Suprapubic skin (tissue), 4 donors: ENCODE data around the gene DOCK6. TPM values are rescaled to one million over a fixed set of nuclear protein-coding genes. Genes with fewer than 3 reads are reported as not detected.

Experiments used
- DNase-seq, 2 donors: peaks; one replicate each; pipeline ENCODE4 v3.0.0-alpha.2; 2019; ENCODE audit warnings: low spot score in 2 of 2
- H3K27ac ChIP-seq: fragments of 200-600 bp; sonication (generic); one replicate; pipeline ENCODE4 v1.5.1; 2019
- H3K27me3 ChIP-seq: fragments of 200-600 bp; sonication (generic); one replicate; pipeline ENCODE4 v1.5.1; 2019
- H3K36me3 ChIP-seq: fragments of 200-600 bp; sonication (generic); one replicate; pipeline ENCODE4 v1.5.1; 2019
- H3K4me1 ChIP-seq: fragments of 200-600 bp; sonication (generic); one replicate; pipeline ENCODE4 v1.5.1; 2019
- H3K4me3 ChIP-seq: fragments of 200-600 bp; sonication (generic); one replicate; pipeline ENCODE4 v1.5.1; 2019; ENCODE audit warnings: mild to moderate bottlenecking
- H3K9me3 ChIP-seq: fragments of 200-600 bp; sonication (generic); one replicate; pipeline ENCODE4 v1.5.1; 2019
- EP300 ChIP-seq: sonication (generic); formaldehyde crosslinking; IDR thresholded peaks from one replicate; pipeline ENCODE4 v1.6.1; 2017; ENCODE audit warnings: antibody characterized with exemption
- POLR2A ChIP-seq, 2 donors: fragments of 450-650 bp; IDR thresholded peaks; one replicate each; pipeline ENCODE4 v1.6.1; 2017; ENCODE audit warnings: antibody characterized with exemption in 2 of 2, mild to moderate bottlenecking in 2 of 2, moderate library complexity in 2 of 2
- POLR2AphosphoS5 ChIP-seq, 3 donors: sonication (generic); formaldehyde crosslinking; IDR thresholded peaks; one replicate each; pipeline ENCODE4 v1.6.1; 2017; ENCODE audit warnings: antibody characterized with exemption in 3 of 3
- WGBS: methylation state at CpG from one replicate; pipeline ENCODE4 v1.1.5; 2018; 5-methylcytosine and 5-hydroxymethylcytosine counted together
- total RNA-seq, 4 donors: library from RNA; depleted of rRNA; stranded (reverse); fragments of >200 nt; gene quantifications; one replicate each; pipeline ENCODE4 v1.1.0, GENCODE V29; 2016
- TF ChIP-seq, protein P1 (sequence below), 2 donors: fragments of 200-600 bp in 1 of 2; fragments of 450-650 bp in 1 of 2; sonication (generic) in 1 of 2; IDR thresholded peaks; one replicate each; pipeline ENCODE4 v1.5.1; 2016 to 2019; ENCODE audit warnings: antibody characterized with exemption in 2 of 2, mild to moderate bottlenecking in 1 of 2, moderate library complexity in 1 of 2

DOCK6 gene
- total RNA-seq, 4 donors from 2014 or later: 69.7 to 188 (median 98.3) TPM

DNA sequence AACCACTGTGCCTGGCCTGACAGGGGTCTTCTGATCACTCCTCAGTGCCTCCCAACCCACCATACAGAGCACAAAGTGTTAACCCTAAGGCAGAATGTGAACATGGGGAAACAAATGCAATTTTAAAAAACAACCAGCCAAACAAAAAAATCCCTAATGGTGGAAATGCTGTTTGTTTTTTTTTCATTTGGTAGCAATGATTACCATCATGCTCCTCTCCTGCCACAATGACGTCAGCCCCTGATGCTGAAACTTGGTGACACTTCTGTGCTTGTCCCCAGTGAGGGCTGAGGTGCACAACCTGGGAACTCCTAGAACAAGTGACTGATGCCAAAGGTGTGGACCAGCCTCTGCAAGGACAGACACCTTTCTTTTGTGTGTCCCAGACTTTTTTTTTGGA lies 29.7 kb upstream of the DOCK6 start:
- Histone ChIP-seq H3K9me3 (no peaks in the 10 kb centered on the region), H3K4me1 (peaks cover 12% of the 10 kb centered on the region), H3K4me3 (no peak overlapping the region), H3K36me3 (no peaks in the 10 kb centered on the region), H3K27ac (no peak overlapping the region), H3K27me3 (no peaks in the 10 kb centered on the region)
- DNase-seq: no peak
- WGBS: 36% methylated on average over 1 of the region's 1 CpG
- no peak for TF ChIP-seq POLR2A (IDR thresholded peaks at IDR 0.05)
- TF ChIP-seq EP300: no peak
- TF ChIP-seq, protein P1, sequence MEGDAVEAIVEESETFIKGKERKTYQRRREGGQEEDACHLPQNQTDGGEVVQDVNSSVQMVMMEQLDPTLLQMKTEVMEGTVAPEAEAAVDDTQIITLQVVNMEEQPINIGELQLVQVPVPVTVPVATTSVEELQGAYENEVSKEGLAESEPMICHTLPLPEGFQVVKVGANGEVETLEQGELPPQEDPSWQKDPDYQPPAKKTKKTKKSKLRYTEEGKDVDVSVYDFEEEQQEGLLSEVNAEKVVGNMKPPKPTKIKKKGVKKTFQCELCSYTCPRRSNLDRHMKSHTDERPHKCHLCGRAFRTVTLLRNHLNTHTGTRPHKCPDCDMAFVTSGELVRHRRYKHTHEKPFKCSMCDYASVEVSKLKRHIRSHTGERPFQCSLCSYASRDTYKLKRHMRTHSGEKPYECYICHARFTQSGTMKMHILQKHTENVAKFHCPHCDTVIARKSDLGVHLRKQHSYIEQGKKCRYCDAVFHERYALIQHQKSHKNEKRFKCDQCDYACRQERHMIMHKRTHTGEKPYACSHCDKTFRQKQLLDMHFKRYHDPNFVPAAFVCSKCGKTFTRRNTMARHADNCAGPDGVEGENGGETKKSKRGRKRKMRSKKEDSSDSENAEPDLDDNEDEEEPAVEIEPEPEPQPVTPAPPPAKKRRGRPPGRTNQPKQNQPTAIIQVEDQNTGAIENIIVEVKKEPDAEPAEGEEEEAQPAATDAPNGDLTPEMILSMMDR (IDR thresholded peaks at IDR 0.05): no peak
- TF ChIP-seq POLR2AphosphoS5 (IDR thresholded peaks at IDR 0.05): no peak

DNA sequence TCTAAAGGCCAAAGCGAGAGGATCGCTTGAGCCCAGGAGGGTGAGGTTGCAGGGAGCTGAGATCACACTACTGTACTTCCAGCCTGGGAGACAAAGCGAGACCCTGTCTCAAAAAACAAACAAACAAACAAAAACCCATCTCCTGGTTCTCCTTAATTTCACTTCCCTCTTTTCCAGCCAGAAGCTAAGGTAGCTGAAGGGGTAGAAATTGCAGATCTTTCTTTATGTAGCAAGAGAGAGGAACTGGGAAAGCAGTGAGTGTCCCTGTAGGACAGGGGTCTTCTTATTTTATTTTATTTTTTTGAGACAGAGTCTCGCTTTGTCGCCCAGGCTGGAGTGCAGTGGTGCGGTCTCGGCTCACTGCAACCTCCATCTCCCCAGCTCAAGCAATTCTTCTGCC lies 29.1 kb upstream of the DOCK6 start:
- no peak for DNase-seq
- Histone ChIP-seq H3K27ac (no peak overlapping the region), H3K4me1 (peaks cover 12% of the 10 kb centered on the region), H3K4me3 (no peak overlapping the region), H3K9me3 (no peaks in the 10 kb centered on the region), H3K27me3 (no peaks in the 10 kb centered on the region), H3K36me3 (no peaks in the 10 kb centered on the region)
- no peak for TF ChIP-seq EP300
- TF ChIP-seq, protein P1 (IDR thresholded peaks at IDR 0.05): no peak
- no peak for TF ChIP-seq POLR2A (IDR thresholded peaks at IDR 0.05)
- TF ChIP-seq POLR2AphosphoS5 (IDR thresholded peaks at IDR 0.05): no peak
- WGBS: 91% methylated on average over 7 of the region's 7 CpGs

DNA sequence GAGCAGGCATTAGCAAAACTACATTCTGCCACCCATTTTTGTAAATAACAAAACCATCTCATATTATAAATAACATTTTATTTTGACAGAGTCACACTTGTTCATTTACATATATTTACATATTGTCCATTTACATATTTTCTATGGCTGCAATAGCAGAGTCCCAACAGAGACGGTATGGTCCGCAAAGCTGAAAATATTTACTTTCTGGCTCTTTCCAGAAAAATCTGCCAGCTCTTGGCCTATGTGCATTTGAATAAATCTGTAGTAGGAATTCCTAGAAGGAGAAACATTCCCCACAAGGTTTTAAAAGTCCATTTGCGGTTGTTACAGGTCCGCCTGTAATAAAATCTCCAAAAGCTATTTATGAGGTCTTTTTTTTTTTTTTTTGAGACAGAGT lies 27.9 kb upstream of the DOCK6 start:
- no peaks in the 10 kb centered on the region for H3K9me3 ChIP-seq
- H3K4me1 ChIP-seq: peaks cover 5% of the 10 kb centered on the region
- H3K4me3 ChIP-seq: no peak overlapping the region
- no peak for DNase-seq
- TF ChIP-seq, protein P1 (IDR thresholded peaks at IDR 0.05): no peak
- TF ChIP-seq EP300 (no peak), POLR2AphosphoS5 (IDR thresholded peaks at IDR 0.05) (no peak), POLR2A (IDR thresholded peaks at IDR 0.05) (no peak)
- H3K36me3 ChIP-seq: no peaks in the 10 kb centered on the region
- no peak overlapping the region for H3K27ac ChIP-seq
- WGBS: 78% methylated on average over 4 of the region's 4 CpGs
- no peaks in the 10 kb centered on the region for H3K27me3 ChIP-seq

DNA sequence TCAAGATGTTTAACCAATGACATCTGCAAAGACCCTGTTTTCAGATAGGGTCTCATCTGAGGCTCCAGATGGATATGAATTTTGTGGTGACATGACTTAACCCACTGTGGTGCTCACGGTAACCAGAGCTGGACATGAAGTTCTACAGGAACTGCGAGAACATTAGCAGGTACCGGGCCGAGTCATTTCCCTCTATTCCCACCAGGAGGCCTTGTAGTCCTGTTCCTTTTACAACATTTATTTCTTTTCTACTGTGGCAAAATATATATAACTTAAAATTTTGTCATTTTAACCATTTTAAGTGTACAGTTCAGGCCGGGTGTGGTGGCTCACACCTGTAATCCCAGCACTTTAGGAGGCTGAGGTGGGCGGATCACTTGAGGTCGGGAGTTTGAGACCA lies 26.0 kb upstream of the DOCK6 start:
- Histone ChIP-seq H3K27me3 (no peaks in the 10 kb centered on the region), H3K4me1 (no peaks in the 10 kb centered on the region), H3K36me3 (no peaks in the 10 kb centered on the region), H3K4me3 (no peak overlapping the region), H3K27ac (no peak overlapping the region), H3K9me3 (no peaks in the 10 kb centered on the region)
- DNase-seq: no peak
- 77% methylated on average over 7 of the region's 7 CpGs for WGBS
- TF ChIP-seq EP300: no peak
- TF ChIP-seq, protein P1 (IDR thresholded peaks at IDR 0.05): peak; percentile 33 to 48
- TF ChIP-seq POLR2AphosphoS5 (IDR thresholded peaks at IDR 0.05): no peak
- TF ChIP-seq POLR2A (IDR thresholded peaks at IDR 0.05): no peak

DNA sequence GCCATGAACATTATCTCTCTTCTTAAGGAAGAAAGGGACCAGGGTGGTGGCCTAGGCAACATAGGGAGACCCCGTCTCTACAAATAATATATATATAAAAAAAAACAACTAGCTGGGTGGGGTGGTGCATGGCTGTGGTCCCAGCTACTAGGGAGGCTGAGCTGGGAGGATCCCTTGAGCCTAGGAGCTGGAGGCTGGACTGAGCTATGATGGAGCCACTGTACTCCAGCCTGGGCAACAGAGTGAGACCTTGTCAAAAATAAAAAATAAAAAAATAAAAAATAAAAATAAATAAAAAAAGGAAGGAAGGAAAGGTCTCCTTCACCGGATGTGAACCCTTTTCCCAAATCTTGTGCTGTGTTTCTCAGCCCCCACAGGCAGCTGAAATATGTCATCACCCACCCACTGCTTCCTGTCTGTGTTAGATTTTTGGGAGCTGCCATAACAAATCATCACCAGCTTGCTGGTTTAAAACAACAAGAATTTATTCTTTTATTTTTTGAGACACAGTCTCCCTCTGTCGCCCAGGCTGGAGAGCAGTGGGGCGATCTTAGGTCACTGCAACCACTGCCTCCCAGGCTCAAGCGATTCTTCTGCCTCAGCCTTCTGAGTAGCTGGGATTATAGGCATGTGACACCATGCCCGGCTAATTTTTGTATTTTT lies 24.1 kb upstream of the DOCK6 start:
- Histone ChIP-seq H3K4me1 (no peaks in the 10 kb centered on the region), H3K27ac (no peak overlapping the region), H3K9me3 (no peaks in the 10 kb centered on the region), H3K4me3 (no peak overlapping the region), H3K27me3 (no peaks in the 10 kb centered on the region), H3K36me3 (no peaks in the 10 kb centered on the region)
- 54% methylated on average over 6 of the region's 6 CpGs for WGBS
- no peak for TF ChIP-seq POLR2AphosphoS5 (IDR thresholded peaks at IDR 0.05)
- no peak for TF ChIP-seq POLR2A (IDR thresholded peaks at IDR 0.05)
- TF ChIP-seq, protein P1 (IDR thresholded peaks at IDR 0.05): no peak
- no peak for TF ChIP-seq EP300
- DNase-seq: no peak
